Stimulated activated CD8-positive, alpha-beta memory T cell treated with anti-CD3 and anti-CD28 coated beads, Interleukin-4, amount 100 ng/mL, for 4 hours (primary cell): ENCODE measurements around the gene MEOX1.
"Not testable (repeated sequence)": the region's sequence is repeated elsewhere in the genome, so short reads cannot be mapped to it uniquely, and the experiment has no call there.

ENCODE experiments used
- DNase-seq, 2 donors: peaks; one replicate each; pipeline ENCODE4 v3.0.0-alpha.2; 2020; ENCODE audit warnings: low read depth in 2 of 2, low spot score in 1 of 2

The MEOX1 gene

GRCh38 chr17:43618276-43618675 is 43.4 kb downstream of the MEOX1 start:
- no peak for DNase-seq

DNA sequence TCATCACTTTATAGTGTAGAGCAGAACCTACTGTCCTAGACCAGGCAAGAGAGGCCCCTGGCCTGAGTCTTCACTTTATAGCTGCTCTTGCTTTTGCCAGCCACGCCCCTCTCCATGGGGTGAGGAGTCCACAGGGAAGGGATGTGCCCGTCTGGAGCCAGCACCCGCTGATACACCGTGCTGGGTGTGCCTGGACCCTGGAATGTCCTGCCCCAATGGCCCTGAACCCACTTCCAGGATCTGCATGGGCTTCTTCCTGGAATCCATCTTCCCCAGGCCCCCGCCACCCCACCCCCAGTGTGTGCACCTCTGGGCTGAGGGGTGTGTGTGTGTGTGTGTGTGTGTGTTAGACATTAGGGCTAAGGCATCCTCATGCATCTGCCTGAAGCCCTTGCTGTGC is 44.9 kb downstream of the MEOX1 start:
- DNase-seq, result no peak

DNA sequence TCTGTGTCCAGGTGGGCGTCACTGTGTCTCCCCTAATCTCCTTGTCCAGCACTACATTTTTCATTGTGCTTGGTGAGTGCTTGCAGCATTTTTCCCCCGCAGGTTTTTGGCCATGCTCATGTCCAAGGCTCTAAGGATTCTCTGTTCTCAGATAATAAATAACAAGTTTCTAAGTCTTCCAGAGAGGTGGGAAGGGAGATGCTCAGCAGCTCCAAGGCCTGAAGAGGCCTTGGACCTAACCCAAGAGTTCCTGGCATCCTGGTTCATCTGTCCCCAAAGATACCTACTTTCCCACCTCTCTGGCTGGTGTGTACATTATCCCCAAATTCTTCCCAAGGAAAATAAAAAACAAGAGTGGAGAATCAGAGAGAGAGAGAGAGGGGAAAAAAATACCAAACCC is 45.3 kb downstream of the MEOX1 start:
- no peak for DNase-seq

DNA sequence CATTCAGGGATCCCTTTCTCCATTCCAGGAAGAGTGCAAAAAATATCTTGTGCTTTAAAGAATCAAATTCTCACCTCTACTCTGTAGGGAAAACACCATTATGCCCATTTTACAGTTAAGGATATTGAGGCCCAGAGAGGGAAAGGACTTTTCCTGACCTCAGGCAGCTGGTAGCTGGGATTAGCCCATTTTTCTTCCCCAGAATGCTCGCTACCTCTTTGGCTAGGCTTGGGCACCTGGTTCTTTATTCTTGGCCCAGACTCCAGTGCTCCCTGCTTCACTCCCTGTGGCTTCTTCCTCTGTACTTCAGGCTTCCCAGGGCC is 45.7 kb downstream of the MEOX1 start:
- DNase-seq, result no peak

- DNase-seq, result no peak
Measured at GRCh38 chr17:43615330-43616028, 46.2 kb downstream of the MEOX1 start.

DNA sequence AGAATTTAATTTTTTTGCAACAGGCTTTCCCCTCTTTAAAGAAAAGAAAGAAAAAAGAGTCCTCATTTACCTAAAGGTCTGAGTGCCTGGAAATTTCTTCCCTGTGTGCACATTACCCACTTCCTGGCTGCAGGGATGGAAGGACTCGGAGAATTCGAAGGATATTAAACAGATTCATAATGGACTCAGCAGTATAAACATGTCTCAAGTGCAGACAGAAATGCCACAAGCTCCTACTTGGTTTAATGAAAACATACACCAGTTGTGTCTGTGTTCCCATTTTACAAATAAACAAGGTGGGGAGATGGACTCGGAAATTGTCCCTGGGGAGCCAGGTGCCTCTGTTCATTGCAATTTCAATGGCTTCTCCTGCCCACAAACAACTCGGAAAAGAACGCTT is 47.2 kb downstream of the MEOX1 start:
- DNase-seq, result no peak

GRCh38 chr17:43613917-43614316 is 47.8 kb downstream of the MEOX1 start:
- no peak for DNase-seq

GRCh38 chr17:43612515-43612914 is 49.2 kb downstream of the MEOX1 start:
- DNase-seq, result no peak

- no peak for DNase-seq
Measured at GRCh38 chr17:43611230-43611969, 50.3 kb downstream of the MEOX1 start.

DNA sequence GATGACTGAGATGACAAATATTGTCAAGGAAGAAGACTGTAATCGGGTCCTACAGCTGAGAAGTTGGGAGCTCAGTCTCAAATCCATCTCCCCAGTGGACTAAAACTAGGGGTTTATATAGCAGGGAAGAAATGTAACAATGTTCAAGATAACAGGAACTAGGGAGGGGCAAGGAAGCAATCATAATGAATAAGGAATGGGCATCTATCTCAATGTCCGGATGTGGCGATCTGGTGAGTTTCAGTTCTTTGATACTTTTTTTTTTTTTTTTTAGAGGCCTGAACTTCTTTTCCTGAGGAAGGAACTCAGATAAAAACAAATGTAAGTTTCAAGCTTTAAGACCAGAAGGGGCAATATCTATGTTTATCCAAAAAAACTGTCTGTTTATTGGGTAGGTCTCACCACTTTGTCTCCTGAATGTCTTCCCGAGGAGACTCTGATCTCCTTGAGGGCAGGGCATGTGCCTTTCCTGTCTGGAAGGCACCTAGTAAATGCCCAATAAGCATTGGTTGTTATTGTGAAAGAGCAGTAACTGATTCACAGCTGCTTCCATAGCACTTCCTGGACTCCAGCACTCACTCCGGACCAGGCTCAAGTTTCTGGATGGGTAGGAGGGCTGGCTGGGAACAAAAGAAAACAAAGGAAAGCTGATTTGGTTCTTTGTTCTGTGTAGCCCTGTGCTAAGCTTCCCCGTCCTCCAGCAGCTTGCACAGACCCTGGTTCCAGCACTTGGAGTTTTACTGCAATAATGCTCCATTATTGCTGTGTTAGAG is 51.9 kb downstream of the MEOX1 start:
- DNase-seq, result no peak

DNA sequence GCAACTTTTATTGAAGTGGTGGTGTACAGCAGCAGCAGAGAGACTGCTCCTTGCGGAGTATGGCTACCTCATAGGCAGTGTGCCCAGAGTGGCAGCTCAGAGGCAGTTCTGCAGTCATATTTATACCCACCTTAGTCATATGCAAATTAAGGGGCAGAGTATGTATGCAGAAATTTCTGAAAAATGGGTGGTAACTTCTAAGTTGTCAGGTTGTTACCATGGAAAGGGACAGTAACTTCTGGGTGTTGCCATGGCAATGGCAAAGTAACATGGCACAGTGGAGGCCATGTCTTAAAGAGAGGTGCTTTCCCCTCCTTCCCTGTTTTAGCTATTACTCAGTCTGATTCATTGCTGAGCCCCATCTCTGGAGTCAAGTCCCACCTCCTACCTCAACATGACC is 53.4 kb downstream of the MEOX1 start:
- no peak for DNase-seq

DNA sequence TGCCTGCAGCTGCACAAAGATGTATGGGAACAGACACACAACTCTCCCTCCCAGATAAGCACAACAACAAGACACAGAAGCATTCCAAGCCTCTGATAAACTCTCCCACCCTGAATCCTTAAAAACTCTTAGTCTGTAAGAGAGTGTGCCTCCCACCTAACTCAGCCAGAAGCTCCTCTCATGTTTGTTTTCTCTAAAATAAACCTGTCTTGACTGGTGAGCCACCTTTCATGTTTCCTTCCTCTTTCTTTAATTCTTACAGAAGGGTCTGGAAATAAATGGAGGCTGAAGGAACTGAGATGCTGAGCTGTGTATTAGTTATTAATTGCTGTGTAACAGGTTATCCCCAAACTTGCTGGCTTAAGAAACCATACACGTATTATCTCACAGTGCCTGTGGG is 57.2 kb downstream of the MEOX1 start:
- no peak for DNase-seq

- DNase-seq, result no peak
Measured at GRCh38 chr17:43603321-43603720, 58.4 kb downstream of the MEOX1 start.

GRCh38 chr17:43602556-43602955 is 59.2 kb downstream of the MEOX1 start:
- DNase-seq, result not testable (repeated sequence)

DNA sequence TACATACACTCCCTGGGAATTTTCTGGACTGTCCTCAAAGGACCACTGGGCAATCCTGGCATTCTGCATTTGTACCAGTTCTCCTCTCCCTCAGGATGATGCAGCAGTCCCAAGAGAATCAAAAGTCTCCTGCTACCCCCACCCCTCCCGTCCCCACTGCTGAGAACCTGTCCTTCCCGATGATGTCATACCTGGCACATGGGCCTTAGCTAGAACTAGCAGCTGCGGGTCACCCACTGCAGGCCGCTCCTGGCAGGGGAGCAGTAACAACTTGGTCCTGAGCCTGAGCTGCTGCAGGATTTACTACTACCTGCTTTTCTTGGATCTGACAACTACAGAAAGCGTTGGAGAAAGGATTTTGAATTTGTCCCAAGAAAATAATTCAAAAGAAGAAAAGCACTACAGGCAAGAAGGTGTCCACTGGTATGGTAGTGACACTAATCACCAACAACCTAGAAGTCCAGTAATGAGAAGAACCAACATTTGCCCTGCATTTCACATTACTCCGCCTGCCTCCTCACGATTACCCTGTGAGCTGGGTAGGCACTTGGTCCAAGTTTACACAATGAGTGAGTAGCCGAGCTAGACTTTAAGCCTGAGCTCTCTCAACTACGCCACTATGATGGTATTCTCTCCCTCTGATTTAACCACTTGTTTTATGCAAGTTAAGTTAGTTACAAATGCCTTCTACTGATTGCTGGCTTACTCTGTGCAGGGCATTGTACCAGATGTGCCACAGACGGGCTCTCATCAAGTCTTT is 60.3 kb downstream of the MEOX1 start:
- DNase-seq, result no peak

GRCh38 chr17:43599835-43600234 is 61.9 kb downstream of the MEOX1 start:
- no peak for DNase-seq

- DNase-seq, result no peak
Measured at GRCh38 chr17:43599046-43599395, 62.7 kb downstream of the MEOX1 start.

DNA sequence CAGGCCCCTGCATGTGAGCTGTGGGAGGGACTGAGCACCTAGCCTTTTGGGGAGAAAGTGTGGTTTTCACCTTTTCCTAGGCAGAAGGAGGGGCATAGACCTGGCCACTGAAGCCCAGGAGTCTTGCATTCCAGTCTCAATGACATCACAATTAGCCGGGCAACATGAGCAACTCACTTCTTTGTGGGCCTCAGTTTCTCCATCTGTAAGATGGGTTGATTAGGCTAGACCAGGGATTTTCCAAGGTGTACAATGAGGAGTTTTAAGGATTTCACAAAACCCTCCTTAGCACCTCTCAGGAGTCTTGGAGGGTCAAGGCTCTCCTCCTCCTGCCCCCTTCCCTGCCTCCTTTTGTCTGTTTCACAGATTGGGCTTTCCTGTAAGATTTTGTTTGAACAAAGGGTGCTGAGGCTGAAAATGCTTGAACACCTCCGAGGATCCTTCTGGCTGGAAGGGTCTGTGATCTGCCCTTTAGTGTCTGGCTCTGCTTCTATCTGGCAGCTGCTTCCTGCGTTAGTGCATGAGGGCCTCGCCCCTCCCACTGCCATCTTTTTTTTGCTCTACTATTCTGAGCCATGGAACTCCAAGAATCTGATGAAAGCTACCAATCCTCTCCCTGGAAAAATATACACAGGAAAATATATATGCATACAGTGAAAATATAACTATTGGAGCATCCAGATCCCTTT is 63.2 kb downstream of the MEOX1 start:
- DNase-seq, result no peak

DNA sequence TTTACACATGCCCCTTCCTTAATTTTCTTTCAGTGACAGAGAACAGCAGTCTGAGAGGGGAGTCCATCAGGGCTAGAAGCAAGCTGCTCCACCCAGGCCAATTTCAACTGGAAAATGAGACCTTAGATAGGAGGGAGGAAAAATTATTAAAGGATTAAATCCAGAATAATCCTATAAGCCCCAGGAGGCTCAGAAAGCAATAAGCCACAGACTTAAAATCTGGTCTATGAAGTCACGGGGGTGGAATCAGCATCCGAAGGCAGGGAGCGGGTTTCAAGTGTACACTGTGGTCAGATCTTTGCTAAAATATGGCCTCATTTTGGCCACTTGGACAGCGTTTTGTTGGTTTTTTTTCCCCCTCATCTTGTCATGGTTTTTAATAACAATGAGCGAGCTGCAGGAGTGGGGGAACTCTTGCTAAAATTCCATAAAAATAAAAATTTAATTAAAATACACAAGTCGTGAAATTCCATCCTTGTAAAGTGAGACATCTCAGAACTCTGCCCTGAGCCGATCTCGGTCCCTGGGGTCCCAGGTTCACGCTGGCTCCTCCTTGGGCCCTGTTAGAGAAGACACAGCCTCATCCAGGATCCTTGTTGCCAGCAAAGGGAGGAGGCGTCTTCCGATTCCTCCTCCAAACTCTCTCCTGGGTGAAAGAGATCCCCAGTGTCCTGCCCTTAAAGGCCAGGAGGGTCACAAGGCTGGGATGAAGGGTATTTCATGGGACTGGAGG is 63.9 kb downstream of the MEOX1 start:
- no peak for DNase-seq

- DNase-seq, result no peak
Measured at GRCh38 chr17:43595466-43595865, 66.3 kb downstream of the MEOX1 start.
